ENCODE data around the gene SH3BGRL2.
"Not testable (repeated sequence)": the region's sequence is repeated elsewhere in the genome, so short reads cannot be mapped to it uniquely, and the experiment has no call there.

The SH3BGRL2 gene

GRCh38 chr6:79745282-79745681, 114.2 kb downstream of the SH3BGRL2 start:
- DNase-seq (ENCODE audit: low read depth in 2 of 2) = not testable (repeated sequence)

- DNase-seq (ENCODE audit: low read depth in 2 of 2) = not testable (repeated sequence)
These were observed 115.2 kb downstream of the SH3BGRL2 start for GRCh38 chr6:79746325-79746724.

- DNase-seq (ENCODE audit: low read depth in 2 of 2) = no peak
These were observed 119.7 kb downstream of the SH3BGRL2 start for GRCh38 chr6:79750806-79751205.

Data from stimulated activated CD8-positive, alpha-beta memory T cell treated with anti-CD3 and anti-CD28 coated beads, Interleukin-7, amount 100 ng/mL, for 4 hours (primary cell).